ENCODE results near the gene KLHL40.

Gene KLHL40

DNA sequence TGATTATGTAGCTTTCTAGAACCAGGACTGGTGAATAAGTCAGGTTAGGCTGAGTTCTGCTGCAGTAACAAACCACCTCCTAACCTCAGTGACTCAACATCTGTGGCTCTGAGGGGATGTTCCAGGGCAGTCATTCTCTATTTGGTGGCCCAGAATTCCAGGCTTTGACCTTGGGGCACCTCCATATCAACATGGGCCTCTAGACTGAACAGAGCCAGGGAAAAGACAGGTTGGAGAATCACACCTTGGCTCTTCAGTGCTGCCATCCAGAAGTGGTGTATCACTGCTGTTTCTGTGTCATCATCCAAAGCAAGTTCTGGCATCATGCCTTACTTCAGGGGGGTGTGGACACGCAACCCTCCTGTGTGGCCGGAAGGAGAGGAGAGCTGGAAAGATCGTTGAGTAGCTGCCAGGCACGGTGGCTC lies 16.5 kb upstream of the KLHL40 start:
- DNase-seq, result no peak

GRCh38 chr3:42670051-42670576 lies 15.2 kb upstream of the KLHL40 start:
- no peak for DNase-seq

DNA sequence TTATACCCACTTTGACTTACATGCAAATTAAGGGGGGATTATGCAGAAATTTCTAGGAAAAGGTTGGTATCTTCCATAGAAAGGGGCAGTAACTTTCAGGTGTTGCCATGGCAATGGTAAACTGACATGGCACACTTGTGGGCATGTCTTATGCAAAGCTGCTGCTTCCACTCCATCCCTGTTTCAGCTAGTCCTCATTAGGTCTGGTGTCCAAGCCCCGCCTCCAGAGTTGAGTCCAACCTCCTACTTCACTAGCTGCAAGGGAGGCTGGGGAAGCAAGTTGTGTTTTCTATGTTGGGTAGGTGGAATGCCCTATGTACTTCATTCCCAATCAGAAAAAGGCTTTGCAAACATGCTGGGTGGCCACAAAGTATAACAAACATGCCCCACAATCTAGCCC lies 14.7 kb upstream of the KLHL40 start:
- no peak for DNase-seq

GRCh38 chr3:42672515-42672914 lies 12.8 kb upstream of the KLHL40 start:
- DNase-seq, result no peak

- DNase-seq, result no peak
Measured at GRCh38 chr3:42673082-42673481, 12.3 kb upstream of the KLHL40 start.

DNA sequence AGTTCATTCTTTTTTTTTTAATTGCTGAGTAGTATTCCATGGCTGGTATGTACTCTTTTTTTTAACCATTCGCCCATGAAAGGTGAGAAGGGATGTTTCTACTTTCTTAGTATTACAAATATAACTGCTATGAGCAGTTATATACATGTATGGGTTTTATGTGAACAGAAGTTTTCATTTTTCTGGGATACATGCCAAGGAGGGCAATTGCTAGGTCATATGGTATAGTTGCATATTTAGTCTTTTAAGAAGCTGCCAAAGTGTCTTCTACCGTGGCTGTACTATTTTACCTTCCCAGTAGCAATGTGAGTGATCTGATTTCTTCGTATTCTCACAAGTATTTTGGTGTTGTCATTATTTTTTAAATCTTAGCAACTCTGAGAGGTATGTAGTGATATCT lies 11.2 kb upstream of the KLHL40 start:
- DNase-seq, result no peak

DNA sequence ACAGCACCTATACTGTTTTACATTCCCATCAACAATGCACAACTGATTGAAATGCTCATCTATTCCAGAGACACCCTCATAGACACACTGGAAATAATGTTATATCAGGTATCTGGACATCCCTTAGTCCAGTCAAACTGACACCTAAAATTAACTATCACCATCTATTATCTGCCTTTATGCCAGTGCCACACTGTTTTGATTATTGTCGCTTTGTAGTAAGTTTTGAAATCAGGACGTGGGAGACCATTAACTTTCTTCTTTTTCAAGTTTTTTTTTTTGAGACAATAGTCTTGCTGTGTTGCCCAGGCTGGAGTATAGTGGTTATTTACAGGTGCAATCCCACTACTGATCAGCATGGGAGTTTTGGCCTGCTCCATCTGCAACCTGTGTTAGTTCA lies 9.4 kb upstream of the KLHL40 start:
- no peak for DNase-seq

DNA sequence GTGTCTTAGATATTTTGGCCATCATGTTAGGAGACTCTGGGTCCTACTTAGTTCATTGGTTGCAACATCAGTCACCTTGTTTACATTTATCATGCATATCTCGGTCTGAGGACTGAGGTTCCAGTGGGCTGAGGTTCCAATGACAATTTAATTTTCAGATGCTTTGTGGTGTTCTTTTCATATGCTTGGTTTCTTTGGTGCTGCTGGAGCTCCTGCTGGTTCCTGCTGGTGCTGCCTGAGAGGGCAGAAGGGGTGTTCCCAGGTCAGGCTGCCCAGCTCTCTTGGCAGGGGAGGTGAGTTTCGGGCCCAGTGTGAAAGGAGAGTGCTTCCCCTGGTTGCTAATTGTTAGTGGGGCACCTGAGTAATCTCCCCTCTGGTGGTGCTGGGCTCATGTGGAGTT lies 6.9 kb upstream of the KLHL40 start:
- no peak for DNase-seq

DNA sequence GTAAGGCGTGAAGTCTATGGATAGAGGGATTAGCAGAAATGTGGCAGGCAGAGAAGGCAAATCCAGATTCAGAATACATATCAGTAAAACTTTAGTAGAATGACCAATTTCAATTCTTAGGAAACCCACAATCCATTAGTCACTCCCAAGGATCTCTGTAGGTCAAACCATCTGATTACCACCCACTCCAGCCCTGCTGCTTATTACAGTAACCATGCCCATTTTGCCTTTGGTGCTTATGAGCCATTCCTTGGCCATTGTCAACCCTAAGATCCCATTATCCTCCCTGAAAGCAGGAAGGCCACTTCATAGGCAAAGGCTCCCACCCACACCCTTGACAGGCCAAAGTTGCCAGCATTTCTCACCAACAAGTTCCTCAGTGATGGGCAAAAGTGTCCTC lies 5.1 kb upstream of the KLHL40 start:
- DNase-seq, result no peak

GRCh38 chr3:42680806-42681205 lies 4.5 kb upstream of the KLHL40 start:
- no peak for DNase-seq

DNA sequence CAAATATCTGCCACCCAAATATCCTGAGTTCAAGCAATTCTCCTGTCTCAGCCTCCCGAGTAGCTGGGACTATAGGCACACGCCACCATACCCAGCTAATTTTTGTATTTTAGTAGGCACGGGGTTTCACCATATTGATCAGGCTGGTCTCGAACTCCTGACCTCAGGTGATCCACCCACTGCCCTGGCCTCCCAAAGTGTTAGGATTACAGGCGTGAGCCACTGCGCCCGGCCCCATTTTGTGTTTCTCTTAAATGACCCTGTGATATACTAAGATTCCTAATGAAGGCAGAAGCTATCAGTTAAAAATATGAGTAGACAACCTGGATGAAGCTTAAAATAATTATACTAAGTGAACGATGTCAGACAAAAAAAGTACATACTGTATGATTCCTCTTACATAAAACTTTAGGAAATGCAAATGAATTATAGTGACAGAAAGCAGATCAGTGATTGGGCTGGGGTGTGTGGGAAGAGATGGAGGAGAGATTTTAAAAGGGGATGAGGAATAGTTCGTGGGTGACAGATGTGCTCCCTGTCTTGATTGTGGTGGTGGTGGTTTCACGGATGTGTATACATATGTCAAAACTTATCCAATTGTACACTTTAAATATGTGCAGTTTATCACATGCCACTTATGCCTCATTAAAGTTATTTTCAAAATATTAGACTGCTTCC lies 3.8 kb upstream of the KLHL40 start:
- no peak for DNase-seq

DNA sequence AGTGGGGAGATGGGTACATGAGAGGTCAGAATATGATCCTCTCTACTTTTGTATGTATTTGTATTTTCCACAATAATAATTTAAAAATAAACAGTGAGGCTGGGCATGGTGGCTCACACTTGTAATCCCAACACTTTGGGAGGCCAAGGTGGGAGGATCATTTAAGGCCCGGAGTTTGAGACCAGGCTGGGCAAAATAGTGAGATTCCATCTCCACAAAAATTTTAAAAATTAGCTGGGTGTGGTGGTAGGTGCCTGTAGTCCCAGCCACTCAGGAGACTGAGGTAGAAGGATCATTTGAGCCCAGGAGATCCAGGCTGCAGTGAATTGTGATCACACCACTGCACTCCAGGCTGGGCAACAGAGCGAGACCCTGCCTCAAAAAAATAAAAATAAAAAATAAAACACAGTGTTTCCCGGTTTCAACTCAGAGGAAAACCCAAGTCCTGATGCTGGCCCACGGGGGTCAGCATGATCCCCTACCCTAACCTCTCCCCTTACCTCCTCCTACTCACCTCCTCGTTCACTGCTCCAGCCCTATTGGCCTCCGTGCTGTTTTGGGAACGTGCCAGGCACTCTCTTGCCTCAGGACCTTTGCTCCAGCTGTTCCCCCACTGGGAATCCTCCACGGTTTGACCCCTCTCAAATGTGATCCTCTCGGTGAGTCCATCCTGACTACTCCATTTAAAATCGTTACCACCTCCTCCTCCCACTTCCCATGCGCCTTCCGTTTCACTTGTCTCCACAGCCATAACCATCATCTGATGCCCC lies 2.9 kb upstream of the KLHL40 start:
- no peak for DNase-seq

DNA sequence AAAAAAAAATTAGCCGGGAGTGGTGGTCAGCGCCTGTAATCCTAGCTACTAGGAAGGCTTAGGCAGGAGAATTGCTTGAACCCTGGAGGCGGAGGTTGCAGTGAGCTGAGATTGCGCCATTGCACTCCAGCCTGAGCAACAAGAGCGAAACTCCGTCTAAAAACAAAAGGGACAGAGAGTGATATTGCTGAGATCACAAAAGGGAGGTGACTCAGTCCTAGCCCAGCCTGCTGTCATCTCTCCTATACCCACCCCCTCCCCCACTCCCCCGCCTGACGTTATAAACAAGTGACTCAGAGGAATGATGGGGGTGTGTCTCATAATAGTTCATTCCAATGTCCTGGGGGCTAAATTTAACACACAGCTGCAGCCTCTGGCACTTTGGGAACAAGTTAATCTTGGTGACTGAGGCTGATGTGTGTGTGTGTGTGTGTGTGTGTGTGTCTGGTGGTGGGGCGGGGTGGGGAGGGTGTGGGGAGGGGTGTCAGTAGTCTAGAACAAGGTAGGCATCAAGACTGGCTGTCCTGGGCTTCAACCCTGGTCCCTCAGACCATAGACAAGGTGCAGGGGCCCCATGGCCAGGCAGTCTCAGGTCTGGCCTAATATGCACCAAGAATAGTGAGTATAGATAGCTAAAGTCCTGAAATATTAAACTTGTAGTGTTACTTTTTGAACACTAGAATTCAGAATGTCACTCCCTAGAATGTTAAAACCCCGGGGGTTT lies 1.3 kb upstream of the KLHL40 start:
- no peak for DNase-seq

GRCh38 chr3:42684632-42685362 lies 540 bp upstream of the KLHL40 start:
- DNase-seq, result no peak

DNA sequence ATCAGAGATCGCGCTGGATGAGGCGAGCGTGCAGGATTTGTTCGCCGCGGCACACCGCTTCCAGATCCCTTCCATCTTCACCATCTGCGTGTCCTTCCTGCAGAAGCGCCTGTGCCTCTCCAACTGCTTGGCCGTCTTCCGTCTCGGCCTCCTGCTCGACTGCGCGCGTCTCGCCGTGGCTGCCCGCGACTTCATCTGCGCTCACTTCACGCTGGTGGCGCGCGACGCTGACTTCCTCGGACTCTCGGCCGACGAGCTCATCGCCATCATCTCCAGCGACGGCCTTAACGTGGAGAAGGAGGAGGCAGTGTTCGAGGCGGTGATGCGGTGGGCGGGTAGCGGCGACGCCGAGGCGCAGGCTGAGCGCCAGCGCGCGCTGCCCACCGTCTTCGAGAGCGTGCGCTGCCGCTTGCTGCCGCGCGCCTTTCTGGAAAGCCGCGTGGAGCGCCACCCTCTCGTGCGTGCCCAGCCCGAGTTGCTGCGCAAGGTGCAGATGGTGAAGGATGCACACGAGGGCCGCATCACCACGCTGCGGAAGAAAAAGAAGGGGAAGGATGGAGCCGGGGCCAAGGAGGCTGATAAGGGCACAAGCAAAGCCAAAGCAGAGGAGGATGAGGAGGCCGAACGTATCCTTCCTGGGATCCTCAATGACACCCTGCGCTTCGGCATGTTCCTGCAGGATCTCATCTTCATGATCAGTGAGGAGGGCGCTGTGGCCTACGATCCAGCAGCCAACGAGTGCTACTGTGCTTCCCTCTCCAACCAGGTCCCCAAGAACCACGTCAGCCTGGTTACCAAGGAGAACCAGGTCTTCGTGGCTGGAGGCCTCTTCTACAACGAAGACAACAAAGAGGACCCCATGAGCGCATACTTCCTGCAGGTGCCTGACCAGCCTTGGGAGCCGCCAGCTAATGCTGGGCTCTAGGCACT lies 819 bp downstream of the KLHL40 start:
- peak; percentile 40 for DNase-seq

DNA sequence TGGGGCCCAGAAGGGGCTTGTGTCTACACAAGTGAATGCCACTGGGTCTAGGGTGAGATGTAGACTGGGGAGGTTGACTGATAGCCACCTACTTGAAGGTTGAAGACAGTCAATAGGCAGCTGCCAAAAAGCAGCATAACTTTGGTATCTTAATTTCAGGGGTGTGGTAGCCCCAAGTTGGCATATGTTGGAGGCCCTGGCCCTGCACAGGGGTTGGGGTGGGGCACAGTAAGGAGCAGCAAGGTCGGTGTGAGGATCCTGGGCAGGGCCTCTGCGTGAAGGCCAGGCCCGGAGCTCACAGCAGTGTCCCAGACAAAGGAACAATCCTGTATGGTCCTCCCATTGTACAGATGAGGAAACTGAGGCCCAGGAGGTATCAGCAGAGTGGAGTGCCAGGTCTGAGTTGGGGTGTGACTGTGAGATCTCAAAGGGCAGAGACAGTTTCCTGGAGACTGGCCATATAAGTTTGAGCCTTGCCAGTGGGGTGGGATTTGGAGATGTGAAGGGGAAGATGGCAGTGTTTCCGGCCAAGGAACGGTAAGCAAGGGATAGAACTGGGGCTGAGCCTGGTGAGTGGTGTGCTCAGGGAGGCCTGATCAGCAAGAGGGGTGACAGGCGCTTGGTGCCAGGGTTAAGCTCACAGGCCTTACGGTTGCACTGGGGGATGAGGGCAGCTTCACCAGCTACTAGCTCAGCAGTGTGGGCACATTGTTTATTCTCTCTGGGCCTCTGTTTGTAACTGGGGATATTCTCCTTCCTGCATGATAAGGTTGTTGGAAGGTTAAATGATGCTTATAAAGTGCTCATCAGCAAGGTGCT lies 1.7 kb downstream of the KLHL40 start:
- DNase-seq, result no peak

DNA sequence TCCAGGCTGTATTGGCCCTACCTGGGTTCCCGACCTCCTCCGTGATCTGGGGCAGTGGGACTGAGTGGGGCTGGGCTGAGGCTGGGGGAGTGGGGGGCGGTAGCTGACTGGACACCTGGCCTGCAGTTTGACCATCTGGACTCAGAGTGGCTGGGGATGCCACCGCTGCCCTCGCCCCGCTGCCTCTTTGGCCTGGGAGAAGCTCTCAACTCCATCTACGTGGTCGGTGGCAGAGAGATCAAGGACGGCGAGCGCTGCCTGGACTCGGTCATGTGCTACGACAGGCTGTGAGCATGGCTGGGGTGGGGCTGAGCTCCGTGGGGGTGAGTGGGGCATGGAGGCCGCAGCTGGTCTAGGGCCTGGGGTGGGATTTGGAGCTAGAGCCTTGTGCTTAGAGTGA lies 2.7 kb downstream of the KLHL40 start:
- DNase-seq, result no peak

- no peak for DNase-seq
Measured at GRCh38 chr3:42688487-42689420, 3.4 kb downstream of the KLHL40 start.

DNA sequence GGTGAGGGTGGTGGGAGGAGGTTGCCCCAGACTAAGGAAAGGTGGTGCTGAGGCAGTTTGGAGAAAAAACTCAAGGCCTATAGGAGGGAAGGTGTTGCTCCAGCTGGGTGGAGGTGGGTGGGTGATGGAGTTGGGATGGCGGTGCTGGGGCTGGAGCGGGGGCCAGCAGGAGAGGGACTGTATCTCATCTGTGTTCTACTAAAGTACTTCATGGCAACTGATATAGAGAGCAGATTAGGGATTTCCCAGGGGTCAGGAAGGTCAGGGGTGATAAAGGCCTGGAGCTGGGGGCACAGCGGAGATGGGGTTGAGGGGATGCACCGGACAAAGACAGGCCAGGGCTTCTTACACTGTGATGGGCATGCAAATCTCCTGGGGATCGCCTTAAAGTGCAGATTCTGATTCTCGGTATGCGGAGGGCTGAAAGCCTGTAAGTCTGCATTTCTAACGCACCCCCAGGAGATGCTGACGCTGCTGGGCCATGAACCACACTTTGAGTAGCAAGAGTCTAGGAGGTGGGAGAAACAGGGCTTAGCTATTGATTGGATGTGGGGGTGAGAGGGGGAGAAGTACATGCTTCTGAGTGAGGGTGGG lies 4.2 kb downstream of the KLHL40 start:
- DNase-seq, result no peak

Data from right kidney (tissue), 1 donor.